K562 (cell line): Measurements from ENCODE around the gene KYAT1. TPM values are rescaled to one million over a fixed set of nuclear protein-coding genes. Genes with fewer than 3 reads are reported as not detected.

ENCODE experiments used
- CBFA2T2 ChIP-seq: fragments of 450-650 bp; conservative IDR thresholded peaks from 2 replicates; pipeline ENCODE4 v1.6.1; 2017; ENCODE audit warnings: mild to moderate bottlenecking
- CEBPG ChIP-seq, 3 experiments: fragments of 200-800 bp in 1 of 3; sonication (Bioruptor generic) in 1 of 3; sonication (generic) in 1 of 3; formaldehyde crosslinking in 1 of 3; IDR thresholded peaks in 2 of 3; conservative IDR thresholded peaks in 1 of 3; 2 replicates each; pipeline versions ENCODE4 v1.6.1 to v1.8.0; 2016 to 2022; ENCODE audit warnings: missing compliant biosample characterization in 2 of 3, missing genetic modification characterization in 2 of 3, mild to moderate bottlenecking in 1 of 3, missing genetic modification reagents in 1 of 3
- CHD4 ChIP-seq: fragments of 200-600 bp; sonication (generic); IDR thresholded peaks from 3 replicates; pipeline ENCODE4 v1.6.1; 2012; ENCODE audit warnings: low read depth, mild to moderate bottlenecking, mixed read lengths, low read length, inconsistent platforms; ENCODE audit not compliant: insufficient read depth, insufficient replicate concordance, poor library complexity, severe bottlenecking
- DNMT1 ChIP-seq: fragments of 450-650 bp; IDR thresholded peaks from 2 replicates; pipeline ENCODE4 v1.6.1; 2016; ENCODE audit warnings: antibody characterized with exemption, mild to moderate bottlenecking
- JUND ChIP-seq, 2 experiments: IDR thresholded peaks; 2 replicates in 1 of 2; 3 replicates in 1 of 2; pipeline ENCODE4 v1.6.1; 2011; ENCODE audit warnings: borderline replicate concordance in 2 of 2, low read depth in 2 of 2, low read length in 2 of 2, improper control_type of control experiment in 1 of 2, missing biosample characterization in 1 of 2, missing genetic modification characterization in 1 of 2, missing genetic modification reagents in 1 of 2
- KLF10 ChIP-seq: fragments of 250-450 bp; sonication (Bioruptor Pico); IDR thresholded peaks from 2 replicates; pipeline ENCODE4 v1.6.1; 2021; ENCODE audit warnings: matching md5 sums
- MAFK ChIP-seq: IDR thresholded peaks from 2 replicates; pipeline ENCODE4 v1.6.1; 2011; ENCODE audit warnings: low read length, improper control_type of control experiment
- NFATC3 ChIP-seq: fragments of 450-650 bp; IDR thresholded peaks from 2 replicates; pipeline ENCODE4 v1.6.1; 2017; ENCODE audit warnings: mild to moderate bottlenecking
- PCBP2 ChIP-seq: fragments of 200-400 bp; formaldehyde crosslinking; IDR thresholded peaks from 2 replicates; pipeline ENCODE4 v1.6.1; 2018; ENCODE audit warnings: low read length, low read depth, mild to moderate bottlenecking, moderate library complexity; ENCODE audit not compliant: poor library complexity, severe bottlenecking
- PHF8 ChIP-seq: fragments of 200-600 bp; sonication (generic); IDR thresholded peaks from 2 replicates; pipeline ENCODE4 v1.6.1; 2012; ENCODE audit warnings: mixed run types, mild to moderate bottlenecking, inconsistent platforms, low read length, moderate library complexity, borderline replicate concordance
- SMAD4 ChIP-seq: fragments of 250-450 bp; sonication (Bioruptor Pico); conservative IDR thresholded peaks from 2 replicates; pipeline ENCODE4 v1.8.0; 2021; ENCODE audit warnings: inconsistent platforms, mild to moderate bottlenecking, moderate library complexity
- SMARCA4 ChIP-seq: fragments of 450-650 bp; IDR thresholded peaks from 2 replicates; pipeline ENCODE4 v1.6.1; 2016
- polyA plus RNA-seq, 8 experiments: library from polyadenylated mRNA; depleted of rRNA in 4 of 8; stranded (reverse) in 5 of 8; unstranded in 3 of 8; fragments of >200 nt; fragmentation: Nextera tagmentation in 2 of 8; fragmentation: Illumina TruSeq in 1 of 8; extraction: Ambion mirVana in 2 of 8; extraction: Trizol in 1 of 8; gene quantifications; 2 replicates each; pipeline versions ENCODE4 v1.2.1 to v1.2.3, GENCODE V29; 2011 to 2014; ENCODE audit warnings: inconsistent platforms in 1 of 8, missing spikeins in 1 of 8
- total RNA-seq, 7 experiments: library from RNA; depleted of rRNA in 6 of 7; stranded (reverse); fragments of >200 nt in 6 of 7; fragmentation: Illumina TruSeq in 2 of 7; extraction: Trizol in 2 of 7; gene quantifications; 2 replicates each; pipeline versions ENCODE4 v1.2.1 to v1.2.3, GENCODE V29; 2011 to 2021; ENCODE audit warnings: low replicate concordance in 1 of 7
- TF ChIP-seq, protein P1 (sequence below): fragments of 450-650 bp; IDR thresholded peaks from one replicate; pipeline ENCODE4 v1.6.1; 2018; ENCODE audit warnings: mild to moderate bottlenecking, moderate library complexity; ENCODE audit not compliant: partially characterized antibody
- TF ChIP-seq, protein P2 (sequence below), 2 experiments: fragments of 150-350 bp in 1 of 2; IDR thresholded peaks; 2 replicates each; pipeline ENCODE4 v1.6.1; 2012 to 2016; ENCODE audit warnings: low read depth in 2 of 2, low read length in 2 of 2, mild to moderate bottlenecking in 1 of 2, moderate library complexity in 1 of 2
- TF ChIP-seq, protein P3 (sequence below): fragments of 250-450 bp; sonication (Bioruptor Pico); IDR thresholded peaks from 2 replicates; pipeline ENCODE4 v1.8.0; 2022; ENCODE audit warnings: inconsistent platforms, mild to moderate bottlenecking, moderate library complexity, borderline replicate concordance
- TF ChIP-seq, protein P4 (sequence below): fragments of 450-650 bp; IDR thresholded peaks from 2 replicates; pipeline ENCODE4 v1.6.1; 2016
- TF ChIP-seq, protein P5 (sequence below): sonication (generic); formaldehyde crosslinking; IDR thresholded peaks from 2 replicates; pipeline ENCODE4 v1.5.0; 2020; ENCODE audit warnings: missing genetic modification reagents

The KYAT1 gene
- total and polyA plus RNA-seq, 9 of the 15 experiments (the other 6 are each of a cell fraction or from before 2014, with no cell fraction given): 6.4 to 16.8 (median 11.1) TPM

DNA sequence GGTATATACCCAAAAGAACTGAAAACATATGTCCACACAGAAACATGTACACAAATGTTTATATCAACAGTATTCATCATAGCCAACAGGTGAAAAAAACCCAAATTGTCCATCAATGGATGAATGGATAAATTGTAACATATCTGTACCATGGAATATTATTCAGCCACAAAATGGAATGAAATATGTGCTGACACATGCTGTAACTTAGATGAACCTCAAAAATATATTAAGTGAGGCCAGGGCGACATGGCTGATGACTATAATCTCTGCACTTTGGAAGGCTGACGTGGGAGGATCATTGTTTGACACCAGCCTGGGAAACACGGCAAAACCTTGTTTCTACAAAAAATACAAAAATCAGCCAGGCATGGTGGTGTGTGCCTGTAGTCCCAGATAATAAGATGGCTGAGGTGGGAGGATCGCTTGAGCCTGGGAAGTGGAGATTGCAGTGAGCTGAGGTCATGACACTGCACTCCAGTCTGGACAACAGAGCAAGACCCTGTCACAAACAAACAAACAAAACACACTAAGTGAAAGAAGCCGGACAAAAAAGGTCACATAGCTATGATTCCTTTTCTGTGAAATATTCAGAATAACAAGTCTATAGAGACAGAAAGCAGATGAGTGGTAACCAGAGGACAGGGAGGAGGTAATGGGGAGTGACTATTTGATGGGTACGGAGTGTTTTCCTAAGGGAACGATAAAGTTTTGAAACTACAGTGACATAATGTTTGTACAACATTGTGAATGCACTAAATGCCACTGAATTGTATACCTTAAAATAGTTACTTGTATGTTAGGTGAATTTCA, 11.4 kb downstream of the KYAT1 start (continued):
- TF ChIP-seq, protein P1, sequence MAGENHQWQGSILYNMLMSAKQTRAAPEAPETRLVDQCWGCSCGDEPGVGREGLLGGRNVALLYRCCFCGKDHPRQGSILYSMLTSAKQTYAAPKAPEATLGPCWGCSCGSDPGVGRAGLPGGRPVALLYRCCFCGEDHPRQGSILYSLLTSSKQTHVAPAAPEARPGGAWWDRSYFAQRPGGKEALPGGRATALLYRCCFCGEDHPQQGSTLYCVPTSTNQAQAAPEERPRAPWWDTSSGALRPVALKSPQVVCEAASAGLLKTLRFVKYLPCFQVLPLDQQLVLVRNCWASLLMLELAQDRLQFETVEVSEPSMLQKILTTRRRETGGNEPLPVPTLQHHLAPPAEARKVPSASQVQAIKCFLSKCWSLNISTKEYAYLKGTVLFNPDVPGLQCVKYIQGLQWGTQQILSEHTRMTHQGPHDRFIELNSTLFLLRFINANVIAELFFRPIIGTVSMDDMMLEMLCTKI: no peak
- TF ChIP-seq JUND (IDR thresholded peaks at IDR 0.05; ENCODE audit: borderline replicate concordance, low read depth, low read length): peak; percentile 68
- peak; percentile 59; the same call in 2 of the 3 replicates for TF ChIP-seq JUND (tag; IDR thresholded peaks at IDR 0.05; ENCODE audit: borderline replicate concordance, low read depth, low read length)
- TF ChIP-seq MAFK: peak; percentile 30; the same call in 1 of the 2 replicates
- no peak for TF ChIP-seq DNMT1
- TF ChIP-seq CBFA2T2: peak; percentile 90
- TF ChIP-seq NFATC3: peak; percentile 99
- TF ChIP-seq PHF8: no peak
- TF ChIP-seq, protein P2, sequence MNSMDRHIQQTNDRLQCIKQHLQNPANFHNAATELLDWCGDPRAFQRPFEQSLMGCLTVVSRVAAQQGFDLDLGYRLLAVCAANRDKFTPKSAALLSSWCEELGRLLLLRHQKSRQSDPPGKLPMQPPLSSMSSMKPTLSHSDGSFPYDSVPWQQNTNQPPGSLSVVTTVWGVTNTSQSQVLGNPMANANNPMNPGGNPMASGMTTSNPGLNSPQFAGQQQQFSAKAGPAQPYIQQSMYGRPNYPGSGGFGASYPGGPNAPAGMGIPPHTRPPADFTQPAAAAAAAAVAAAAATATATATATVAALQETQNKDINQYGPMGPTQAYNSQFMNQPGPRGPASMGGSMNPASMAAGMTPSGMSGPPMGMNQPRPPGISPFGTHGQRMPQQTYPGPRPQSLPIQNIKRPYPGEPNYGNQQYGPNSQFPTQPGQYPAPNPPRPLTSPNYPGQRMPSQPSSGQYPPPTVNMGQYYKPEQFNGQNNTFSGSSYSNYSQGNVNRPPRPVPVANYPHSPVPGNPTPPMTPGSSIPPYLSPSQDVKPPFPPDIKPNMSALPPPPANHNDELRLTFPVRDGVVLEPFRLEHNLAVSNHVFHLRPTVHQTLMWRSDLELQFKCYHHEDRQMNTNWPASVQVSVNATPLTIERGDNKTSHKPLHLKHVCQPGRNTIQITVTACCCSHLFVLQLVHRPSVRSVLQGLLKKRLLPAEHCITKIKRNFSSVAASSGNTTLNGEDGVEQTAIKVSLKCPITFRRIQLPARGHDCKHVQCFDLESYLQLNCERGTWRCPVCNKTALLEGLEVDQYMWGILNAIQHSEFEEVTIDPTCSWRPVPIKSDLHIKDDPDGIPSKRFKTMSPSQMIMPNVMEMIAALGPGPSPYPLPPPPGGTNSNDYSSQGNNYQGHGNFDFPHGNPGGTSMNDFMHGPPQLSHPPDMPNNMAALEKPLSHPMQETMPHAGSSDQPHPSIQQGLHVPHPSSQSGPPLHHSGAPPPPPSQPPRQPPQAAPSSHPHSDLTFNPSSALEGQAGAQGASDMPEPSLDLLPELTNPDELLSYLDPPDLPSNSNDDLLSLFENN (IDR thresholded peaks at IDR 0.05; ENCODE audit: low read depth in 2 of 2, low read length in 2 of 2): 0 out of 4 replicates have a peak, but pooled peaks of 1 of the 2 experiments have one; percentile 58
- TF ChIP-seq PCBP2: no peak
- 0 out of 2 replicates have a peak, but pooled peaks have one; percentile 31 for TF ChIP-seq SMAD4 (CRISPR knock-in tag)
- TF ChIP-seq, protein P3, sequence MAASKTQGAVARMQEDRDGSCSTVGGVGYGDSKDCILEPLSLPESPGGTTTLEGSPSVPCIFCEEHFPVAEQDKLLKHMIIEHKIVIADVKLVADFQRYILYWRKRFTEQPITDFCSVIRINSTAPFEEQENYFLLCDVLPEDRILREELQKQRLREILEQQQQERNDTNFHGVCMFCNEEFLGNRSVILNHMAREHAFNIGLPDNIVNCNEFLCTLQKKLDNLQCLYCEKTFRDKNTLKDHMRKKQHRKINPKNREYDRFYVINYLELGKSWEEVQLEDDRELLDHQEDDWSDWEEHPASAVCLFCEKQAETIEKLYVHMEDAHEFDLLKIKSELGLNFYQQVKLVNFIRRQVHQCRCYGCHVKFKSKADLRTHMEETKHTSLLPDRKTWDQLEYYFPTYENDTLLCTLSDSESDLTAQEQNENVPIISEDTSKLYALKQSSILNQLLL (CRISPR knock-in tag): no peak
- TF ChIP-seq, protein P4, sequence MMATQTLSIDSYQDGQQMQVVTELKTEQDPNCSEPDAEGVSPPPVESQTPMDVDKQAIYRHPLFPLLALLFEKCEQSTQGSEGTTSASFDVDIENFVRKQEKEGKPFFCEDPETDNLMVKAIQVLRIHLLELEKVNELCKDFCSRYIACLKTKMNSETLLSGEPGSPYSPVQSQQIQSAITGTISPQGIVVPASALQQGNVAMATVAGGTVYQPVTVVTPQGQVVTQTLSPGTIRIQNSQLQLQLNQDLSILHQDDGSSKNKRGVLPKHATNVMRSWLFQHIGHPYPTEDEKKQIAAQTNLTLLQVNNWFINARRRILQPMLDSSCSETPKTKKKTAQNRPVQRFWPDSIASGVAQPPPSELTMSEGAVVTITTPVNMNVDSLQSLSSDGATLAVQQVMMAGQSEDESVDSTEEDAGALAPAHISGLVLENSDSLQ: 0 out of 2 replicates have a peak, but pooled peaks have one; percentile 16
- no peak for TF ChIP-seq KLF10
- TF ChIP-seq, protein P5, sequence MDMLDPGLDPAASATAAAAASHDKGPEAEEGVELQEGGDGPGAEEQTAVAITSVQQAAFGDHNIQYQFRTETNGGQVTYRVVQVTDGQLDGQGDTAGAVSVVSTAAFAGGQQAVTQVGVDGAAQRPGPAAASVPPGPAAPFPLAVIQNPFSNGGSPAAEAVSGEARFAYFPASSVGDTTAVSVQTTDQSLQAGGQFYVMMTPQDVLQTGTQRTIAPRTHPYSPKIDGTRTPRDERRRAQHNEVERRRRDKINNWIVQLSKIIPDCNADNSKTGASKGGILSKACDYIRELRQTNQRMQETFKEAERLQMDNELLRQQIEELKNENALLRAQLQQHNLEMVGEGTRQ (CRISPR knock-in tag): no peak
- no peak for TF ChIP-seq CHD4
- peak; percentile 64 for TF ChIP-seq SMARCA4
- TF ChIP-seq CEBPG (CRISPR knock-in tag; IDR thresholded peaks at IDR 0.05): no peak
- no peak for TF ChIP-seq CEBPG (tag; conservative IDR thresholded peaks at IDR 0.05 in 1 of 2, IDR thresholded peaks at IDR 0.05 in 1 of 2)
